8988T (cell line): ENCODE data around the gene SORL1.
"Not testable (repeated sequence)": the region's sequence is repeated elsewhere in the genome, so short reads cannot be mapped to it uniquely, and the experiment has no call there.

Experiments used
- DNase-seq: peaks from one replicate; pipeline ENCODE4 v3.0.0; 2011

Gene SORL1

DNA sequence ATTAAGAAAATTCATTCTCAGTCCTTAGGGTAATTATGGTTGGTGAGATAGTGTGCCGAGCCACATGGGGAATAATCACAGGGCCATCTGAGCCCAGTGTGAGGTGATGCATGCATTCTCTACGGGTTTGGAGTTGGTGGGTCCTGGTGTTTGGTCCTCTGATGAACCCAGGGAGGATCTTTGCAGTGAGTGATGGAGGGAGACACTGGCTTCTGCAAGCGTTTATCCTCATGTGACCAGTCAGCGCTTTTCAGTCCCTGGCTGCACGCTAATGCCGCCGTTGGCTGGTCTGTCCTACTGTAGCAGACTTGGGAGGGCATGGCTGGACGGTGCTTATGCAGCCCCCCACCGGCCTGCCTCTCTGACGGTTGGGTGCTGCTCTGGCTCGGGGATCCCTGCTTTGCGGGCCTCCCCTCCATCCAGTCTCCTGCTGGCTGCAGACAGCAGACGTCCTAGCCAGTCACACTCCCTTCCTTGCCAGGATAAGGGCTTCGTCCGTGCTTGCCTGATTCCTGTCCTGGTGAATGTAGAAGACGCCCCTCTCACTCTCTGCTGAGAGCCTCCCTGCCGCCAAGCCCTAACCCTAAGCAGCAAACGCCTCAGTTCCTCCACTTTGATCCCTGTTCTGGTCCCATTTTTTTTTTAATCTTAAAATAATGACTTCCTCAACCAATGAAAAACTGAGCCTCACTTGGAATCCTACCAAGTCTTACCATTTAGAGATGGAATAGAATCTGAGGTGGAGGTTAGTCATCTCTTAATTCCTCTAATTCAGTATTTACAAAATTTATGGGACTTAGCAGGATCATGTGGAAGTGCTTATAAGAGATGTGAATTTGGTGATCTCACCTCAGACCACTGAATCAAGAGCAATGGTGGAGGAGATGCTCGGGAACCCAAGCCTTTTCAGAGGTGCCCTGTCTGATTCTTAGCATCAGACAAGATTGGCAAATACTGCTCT, 144.4 kb downstream of the SORL1 start:
- no peak for DNase-seq

DNA sequence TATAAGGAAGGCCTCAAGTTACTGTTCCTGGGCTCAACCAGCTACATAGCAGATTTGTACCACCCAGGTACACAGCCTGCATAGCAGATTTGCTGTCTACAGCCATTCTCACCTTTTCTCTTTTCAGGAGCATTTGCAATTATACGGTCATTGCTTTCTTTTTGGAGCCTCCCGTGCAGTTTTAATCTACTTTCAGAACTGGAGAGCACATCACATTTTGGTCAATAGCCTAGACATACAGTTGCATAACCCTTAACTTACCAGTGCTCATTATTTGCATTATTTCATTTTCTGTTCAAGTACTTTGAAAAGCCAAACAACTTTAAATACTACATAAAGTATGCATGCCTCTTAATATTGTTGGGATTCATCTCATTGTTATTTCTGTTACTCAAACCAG, 151.2 kb downstream of the SORL1 start:
- DNase-seq, result no peak

- DNase-seq, result no peak
These were observed 152.0 kb downstream of the SORL1 start for GRCh38 chr11:121604152-121604551.

DNA sequence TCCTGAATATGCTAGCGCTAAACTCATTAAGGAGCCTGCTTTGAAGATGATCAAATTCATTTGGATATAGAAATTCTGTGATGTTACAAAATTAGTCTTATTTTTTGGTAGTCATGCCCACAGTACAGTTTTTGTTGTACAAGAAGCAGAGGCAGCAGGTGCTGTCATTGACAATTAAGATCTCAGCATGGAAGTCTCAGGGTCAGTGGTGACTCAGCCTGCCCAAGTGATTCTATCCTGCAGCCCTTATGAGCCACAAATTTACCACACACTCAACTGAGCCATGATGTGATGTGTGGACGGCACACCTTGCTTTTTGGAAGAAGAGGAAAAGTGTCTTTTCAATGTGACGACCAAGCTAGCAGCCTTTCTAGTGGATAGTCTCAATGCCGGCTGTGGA, 154.2 kb downstream of the SORL1 start:
- no peak for DNase-seq

DNA sequence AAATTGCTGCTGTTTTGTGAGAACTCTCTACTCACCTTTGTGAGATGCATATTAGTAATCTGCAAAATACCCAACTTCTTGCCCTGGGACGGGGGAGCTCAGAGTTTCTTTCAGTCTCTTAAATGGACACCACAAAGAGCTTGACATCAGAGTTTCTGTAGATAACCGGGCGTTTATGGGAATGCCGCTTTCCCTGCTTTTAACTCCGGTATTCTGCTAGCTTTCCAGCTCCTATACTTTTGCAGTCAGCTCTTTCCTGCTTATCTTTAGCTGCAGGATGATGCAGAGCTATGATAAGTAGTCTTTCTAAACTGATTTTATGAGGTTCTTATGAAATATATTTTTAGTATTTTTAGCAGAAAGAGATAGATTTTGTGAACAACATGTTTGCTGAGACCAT, 155.2 kb downstream of the SORL1 start:
- no peak for DNase-seq

DNA sequence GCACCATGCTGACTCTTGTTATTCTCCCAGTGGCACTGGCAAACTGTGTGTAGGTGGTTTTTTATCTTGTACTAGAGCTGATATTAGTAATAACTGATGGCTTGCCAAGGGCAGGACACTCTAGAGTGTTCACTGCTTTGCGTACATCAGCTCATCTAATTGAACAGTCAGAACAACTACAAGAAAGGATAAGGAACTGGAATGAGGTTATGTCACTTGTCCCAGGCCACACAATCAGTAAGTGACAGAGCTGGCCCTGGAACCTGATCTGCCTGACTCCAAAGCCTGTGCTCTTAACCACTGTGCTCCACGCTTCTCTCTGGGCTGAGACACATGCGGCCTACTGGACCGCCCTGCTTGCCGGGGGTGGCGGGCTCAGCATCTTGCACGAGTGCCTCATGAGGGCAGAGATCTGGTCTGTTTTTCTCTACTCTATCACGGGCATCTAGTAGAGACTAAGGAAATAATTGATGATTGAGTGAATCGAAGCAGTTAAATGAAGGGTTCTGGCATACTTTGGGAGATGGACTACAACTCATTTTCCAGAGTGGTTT, 156.5 kb downstream of the SORL1 start:
- DNase-seq, result no peak

DNA sequence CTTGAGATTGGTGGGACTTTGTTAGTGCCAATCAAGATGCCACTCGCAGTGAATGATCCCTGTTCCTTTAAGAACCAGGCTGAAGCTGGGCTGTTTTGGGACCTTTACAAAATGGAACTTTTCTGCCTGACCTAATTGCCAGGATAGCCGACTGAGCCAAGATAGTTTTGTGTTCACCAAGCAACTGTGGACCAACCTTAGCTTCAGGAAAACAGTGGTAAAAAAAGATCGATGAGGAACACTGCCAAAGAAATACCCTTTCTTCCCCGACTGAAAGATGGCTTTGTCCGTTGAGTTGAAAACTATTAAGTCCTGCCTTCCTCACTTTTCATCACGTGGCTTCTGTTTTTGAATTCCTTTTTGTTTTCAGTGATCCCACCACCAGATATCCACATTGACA, 158.6 kb downstream of the SORL1 start:
- no peak for DNase-seq

DNA sequence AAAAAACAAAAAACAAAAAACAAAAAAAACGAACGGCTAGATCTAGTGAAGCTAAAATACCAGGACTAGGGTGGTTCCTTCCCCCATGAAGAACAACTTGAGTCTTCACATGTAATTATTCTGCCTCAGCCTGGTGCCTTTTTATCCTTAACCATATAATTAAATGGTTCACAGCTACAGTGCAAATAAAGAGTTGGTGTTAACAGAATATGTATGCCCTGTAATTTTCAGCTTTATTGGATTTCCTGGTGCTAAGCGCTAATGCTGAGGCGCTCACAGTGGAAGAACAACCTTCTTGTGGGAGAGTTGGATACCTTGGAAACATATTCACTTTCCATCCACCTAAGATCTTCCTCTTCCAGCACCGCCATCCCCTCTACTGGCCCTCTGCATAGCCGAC, 159.1 kb downstream of the SORL1 start:
- no peak for DNase-seq

GRCh38 chr11:121613724-121614123, 161.6 kb downstream of the SORL1 start:
- DNase-seq, result no peak

GRCh38 chr11:121614636-121615240, 162.6 kb downstream of the SORL1 start:
- DNase-seq, result no peak

DNA sequence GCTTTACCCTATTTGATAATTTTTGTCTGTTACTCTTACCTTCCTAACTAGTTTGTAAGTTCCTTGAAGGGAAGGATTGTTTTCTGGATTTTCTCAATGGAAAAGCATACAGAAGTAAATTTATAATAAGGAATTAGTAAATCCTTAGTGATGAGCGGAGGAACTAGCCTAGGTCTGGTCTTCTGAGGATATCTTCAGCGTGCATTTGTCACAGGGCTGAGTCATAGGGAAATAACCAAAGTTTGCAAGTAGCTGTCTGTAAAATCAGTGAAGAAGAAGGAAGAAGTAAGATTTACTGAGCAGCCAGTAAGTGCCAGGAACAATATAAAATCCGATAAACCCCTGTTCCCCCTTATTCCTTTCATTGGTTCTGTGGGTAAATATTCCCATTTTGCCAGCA, 163.4 kb downstream of the SORL1 start:
- no peak for DNase-seq

DNA sequence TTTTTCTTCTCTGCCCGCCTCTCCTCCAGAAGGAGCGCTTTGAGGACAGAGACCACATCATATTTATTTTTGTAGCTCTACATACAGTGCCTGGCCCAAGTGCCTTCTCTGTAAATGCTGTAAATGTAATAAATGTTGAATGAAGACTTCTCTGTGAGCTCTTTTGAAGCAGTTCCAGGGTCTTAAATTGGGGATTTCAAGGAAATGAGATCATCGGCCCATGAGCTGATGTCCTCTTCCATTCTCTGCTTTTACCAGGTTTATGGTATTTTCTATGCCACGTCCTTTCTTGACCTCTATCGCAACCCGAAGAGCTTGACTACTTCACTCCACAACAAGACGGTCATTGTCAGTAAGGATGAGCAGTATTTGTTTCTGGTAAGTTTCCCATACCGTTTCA, 166.4 kb downstream of the SORL1 start:
- no peak for DNase-seq

- no peak for DNase-seq
These were observed 173.8 kb downstream of the SORL1 start for GRCh38 chr11:121625777-121626506.

- DNase-seq, result no peak
These were observed 174.4 kb downstream of the SORL1 start for GRCh38 chr11:121626507-121626875.

DNA sequence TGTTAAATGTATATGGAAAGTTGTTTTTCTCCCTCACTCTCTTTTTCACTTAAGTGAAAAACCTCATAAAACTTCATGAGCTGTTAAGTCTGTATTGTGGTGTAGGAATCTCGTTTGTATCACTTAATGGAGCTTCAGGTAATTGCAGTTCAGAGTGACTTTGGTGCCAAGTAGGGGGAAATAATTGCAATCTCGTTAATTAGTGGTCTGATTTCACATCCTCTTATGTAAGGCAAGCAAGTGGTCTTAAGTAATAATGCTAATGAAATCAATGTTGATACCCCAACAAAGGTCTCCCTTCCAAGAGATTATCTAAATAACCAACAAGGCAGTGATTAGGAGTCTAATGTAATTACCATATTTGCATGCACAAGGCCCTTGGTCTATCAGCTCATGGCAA, 174.9 kb downstream of the SORL1 start:
- no peak for DNase-seq

GRCh38 chr11:121630041-121630440, 177.9 kb downstream of the SORL1 start:
- no peak for DNase-seq

GRCh38 chr11:121631456-121631855, 179.3 kb downstream of the SORL1 start:
- no peak for DNase-seq

DNA sequence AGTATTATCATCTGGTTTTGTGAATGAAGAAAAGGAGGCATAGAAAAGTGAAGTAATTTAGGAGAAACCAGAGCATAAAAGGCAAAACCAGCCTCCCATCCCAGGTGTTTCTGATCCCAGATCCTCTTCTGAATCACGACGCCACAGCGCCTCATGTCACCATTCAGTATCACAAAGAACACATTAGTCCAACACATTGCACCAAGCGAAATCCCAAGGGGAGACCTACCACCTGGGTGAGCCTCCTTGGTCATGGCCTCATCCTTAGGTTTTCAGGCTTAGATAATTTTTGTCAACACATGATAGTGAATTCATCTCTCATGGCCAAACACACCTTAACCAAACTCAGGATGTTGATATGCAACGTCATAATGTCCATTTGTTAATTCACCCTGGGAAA, 182.2 kb downstream of the SORL1 start:
- no peak for DNase-seq

- DNase-seq, result no peak
These were observed 182.8 kb downstream of the SORL1 start for GRCh38 chr11:121634889-121635288.

- DNase-seq, result no peak
These were observed 184.1 kb downstream of the SORL1 start for GRCh38 chr11:121636081-121636799.

- DNase-seq, result no peak
These were observed 184.7 kb downstream of the SORL1 start for GRCh38 chr11:121636800-121637176.

- not testable (repeated sequence) for DNase-seq
These were observed 185.5 kb downstream of the SORL1 start for GRCh38 chr11:121637587-121637986.
